Measurements from ENCODE around the gene KCNN2. TPM values are rescaled to one million over a fixed set of nuclear protein-coding genes. Genes with fewer than 3 reads are reported as not detected.
"Not testable (repeated sequence)": the region's sequence is repeated elsewhere in the genome, so short reads cannot be mapped to it uniquely, and the experiment has no call there.

Gene KCNN2
- total RNA-seq, 2 donors from 2014 or later: 16.8 to 17.0 TPM

DNA sequence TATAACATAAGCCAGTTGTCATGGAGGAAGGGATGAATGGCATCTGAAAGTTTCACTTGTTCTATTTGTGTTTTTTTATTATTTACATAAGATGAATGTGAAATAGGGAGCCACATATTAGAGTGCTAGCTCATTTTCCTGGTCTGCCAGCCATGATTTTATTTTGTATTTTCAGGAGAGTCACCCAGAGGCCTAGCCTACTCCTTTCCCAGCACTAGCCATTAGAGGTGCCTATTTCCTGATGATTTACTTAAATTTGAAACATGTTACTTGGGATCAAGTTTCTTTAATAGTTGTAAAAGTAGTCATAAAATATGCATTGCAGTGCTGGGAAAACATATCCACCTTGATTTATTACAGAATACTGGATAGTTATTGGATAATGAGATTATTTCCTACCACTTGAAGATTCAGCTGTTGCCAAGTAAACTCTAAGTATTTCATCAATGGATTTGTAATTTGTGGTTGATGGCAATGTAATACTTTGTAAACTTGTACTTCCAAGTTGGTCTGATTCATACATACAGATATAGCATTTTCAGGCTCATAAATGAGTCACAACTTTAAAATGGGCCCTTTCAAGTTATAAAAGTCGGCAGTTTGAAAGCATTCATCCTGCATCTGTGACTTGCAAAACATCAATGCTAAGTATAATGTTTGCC lies 50.8 kb downstream of the KCNN2 start:
- ATAC-seq: no peak
- intact Hi-C loops (cut with DNase I): no loop called here
- DNase-seq: no peak

DNA sequence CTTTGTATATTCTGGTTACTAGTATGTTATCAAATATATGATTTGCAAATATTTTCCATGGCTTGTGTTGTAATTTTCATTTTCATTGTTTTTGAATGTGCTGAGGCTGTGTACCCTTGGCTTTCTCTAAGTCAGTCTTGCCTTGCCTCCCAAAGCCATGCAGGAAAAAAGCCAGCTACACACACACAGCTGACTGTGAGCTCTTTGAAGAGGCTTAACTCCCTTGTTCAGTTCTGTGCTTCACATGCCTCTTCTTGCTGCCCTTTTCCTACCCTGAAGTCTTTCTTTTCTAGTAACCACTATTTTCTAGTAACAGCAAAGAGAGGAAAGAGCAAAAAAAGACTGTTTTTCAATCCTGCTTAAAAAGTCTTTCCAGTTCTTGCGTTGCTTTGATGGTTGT lies 53.9 kb downstream of the KCNN2 start:
- no peak for ATAC-seq
- intact Hi-C loops (cut with DNase I): no loop called here
- no peak for DNase-seq

DNA sequence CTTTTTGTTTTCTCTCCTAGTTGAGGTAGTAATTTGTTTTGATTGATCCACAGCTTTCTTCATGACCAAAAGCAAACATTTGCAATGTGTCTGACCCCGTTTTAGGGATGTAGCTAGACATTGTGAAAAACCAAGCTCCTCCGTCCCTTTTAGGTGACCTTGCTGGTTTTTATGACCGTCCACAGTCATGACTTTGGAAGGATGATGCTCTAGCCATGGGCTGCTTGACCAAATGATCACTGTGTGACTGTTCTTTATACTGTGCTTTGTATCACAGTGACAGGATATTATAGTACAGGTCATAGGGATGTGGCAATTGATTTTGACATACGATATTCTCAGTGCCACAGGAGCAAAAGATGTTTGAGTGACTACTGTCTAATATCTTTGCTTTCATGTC lies 54.4 kb downstream of the KCNN2 start:
- no peak for ATAC-seq
- no peak for DNase-seq

DNA sequence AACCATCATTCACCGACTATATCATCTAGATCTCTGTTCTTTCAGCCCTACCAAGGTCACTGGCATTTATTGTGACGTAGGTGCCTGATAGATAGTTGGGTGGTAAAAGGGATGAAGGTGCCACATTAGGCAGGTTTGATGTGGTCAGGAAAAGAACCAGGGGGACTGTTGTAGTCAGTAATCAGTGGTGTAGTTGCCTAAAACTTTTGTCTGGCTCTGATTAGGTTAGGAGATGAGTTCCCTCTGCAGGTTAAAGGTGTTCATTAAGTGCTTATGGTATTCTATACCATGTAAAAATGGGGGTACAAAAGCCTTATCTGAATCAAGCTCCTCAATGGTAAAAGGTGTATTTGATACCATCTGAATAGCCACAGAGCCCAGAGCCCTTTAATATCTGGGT lies 55.6 kb downstream of the KCNN2 start:
- intact Hi-C loops (cut with DNase I): no loop called here
- ATAC-seq: no peak
- DNase-seq: no peak

More for the DNA sequence above, 54.4 kb downstream of the KCNN2 start:
- intact Hi-C loops (cut with DNase I): no loop called here

DNA sequence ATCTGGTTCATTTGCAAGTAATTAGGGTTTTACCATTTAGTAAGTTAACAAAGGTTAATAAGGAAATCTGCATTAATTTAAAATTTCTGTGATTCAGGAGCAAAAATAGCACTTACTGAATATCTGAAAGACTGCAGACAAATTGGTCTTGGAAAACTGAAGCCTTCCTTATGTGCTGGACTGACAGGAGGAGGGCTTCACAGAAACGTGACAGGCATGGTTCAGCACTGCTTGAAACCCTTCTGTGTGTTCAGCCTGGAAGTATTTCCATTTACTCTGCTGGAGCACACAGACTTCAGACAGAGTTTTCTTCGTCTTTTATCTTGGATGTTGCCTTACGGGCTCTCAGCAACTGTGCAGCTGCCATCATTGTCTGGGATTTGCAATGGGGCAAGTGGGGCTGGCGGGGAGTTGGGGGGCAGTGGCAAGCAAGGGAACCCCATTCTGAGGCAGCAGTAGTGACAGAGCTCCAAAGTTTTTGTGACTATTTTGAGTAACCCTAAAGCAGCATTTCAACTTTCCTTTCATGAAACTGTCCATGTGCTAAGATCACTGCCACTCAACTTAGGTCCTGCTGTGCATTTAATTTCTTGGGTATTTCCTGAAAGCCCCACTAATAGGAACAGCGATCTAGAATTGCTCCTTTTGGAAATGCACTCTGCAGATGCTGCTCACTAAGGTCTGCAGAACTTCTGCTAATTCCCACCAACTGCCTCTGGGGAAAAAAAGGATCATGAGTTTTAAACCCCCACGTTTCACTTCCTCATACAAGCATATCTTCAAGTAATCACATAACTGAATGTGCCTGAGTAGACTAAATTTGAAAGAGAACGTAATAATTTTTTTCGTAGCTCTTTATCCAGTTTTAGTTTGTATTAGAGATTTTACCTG lies 56.6 kb downstream of the KCNN2 start:
- DNase-seq (no peak), ATAC-seq (no peak)
- intact Hi-C loops (cut with DNase I): no loop called here

DNA sequence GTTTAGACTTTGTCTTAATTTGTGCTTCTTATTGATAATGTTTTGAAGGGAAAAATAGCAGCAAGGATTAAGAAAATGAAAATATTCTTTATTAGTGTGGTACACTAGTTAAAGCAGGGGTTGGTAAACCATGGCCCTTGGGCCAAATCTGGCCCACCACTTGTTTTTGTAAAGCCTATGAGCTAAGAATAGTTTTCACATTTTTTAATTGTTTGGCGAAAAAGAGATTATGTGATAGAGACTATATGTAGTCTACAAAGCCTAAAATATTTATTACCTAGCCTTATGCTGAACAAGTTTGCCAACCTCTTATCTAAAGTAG lies 57.2 kb downstream of the KCNN2 start:
- DNase-seq: no peak
- no peak for ATAC-seq
- intact Hi-C loops (cut with DNase I): no loop called here

DNA sequence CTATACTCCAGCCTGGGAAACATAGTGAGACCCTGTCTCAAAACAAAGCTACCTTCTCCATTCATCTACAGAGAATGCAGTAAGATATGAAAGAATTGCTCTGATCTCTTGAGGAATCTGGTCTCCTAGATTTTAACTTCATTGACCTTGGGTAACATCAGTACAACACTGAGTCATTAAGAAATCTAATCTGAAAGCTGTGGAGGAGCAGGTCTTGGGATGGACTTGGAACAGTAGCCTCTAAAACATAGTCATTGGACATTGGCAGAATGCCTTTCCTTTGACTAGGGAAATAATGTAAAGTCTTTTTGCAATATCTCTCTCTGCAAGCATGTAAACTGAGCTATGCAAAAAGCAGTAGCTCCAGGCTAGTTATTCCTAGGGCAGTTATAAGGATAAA lies 58.1 kb downstream of the KCNN2 start:
- ATAC-seq (peak in 1 of 2 donors; percentile 72), DNase-seq (no peak)
- intact Hi-C loops (cut with DNase I): no loop called here

DNA sequence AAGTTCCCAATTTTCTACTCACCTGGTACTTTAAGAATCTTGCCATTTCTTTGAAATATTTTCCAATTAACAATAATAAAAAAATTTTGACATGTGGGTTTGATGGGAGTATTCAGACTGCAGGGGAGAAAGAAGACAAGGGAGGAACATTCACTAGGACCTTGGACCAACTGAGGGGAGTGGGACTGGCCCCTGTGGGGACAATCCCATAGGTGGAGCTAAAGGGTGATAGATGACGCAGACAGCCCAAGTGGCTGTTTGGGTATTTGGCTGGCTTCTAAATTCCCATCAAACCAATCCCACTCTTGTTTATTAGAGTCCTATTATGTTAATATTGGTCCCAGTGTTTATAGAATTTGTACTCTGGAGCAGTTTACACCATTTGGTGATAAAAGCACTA lies 65.3 kb downstream of the KCNN2 start:
- ATAC-seq (no peak), DNase-seq (no peak)
- intact Hi-C loops (cut with DNase I): no loop called here

DNA sequence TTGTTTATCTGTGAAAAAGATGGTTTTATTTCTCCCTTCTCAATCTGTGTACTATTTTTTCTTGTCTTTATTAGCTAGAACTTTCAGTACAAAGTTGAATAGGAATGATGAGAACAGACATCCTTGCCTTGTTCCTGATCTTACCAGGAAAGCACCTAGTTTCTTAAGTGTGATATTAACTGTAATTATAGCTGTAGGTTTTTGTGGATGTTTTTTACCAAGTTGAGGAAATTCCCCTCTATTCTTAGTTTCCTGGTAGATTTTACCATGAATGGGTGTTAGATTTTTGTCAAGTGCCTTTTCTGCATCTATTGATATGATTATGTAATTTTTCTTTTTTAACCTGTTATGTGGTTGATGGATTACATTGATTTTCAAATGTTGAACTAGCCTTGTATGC lies 68.7 kb downstream of the KCNN2 start:
- intact Hi-C loops (cut with DNase I): no loop called here
- ATAC-seq (no peak), DNase-seq (no peak)

DNA sequence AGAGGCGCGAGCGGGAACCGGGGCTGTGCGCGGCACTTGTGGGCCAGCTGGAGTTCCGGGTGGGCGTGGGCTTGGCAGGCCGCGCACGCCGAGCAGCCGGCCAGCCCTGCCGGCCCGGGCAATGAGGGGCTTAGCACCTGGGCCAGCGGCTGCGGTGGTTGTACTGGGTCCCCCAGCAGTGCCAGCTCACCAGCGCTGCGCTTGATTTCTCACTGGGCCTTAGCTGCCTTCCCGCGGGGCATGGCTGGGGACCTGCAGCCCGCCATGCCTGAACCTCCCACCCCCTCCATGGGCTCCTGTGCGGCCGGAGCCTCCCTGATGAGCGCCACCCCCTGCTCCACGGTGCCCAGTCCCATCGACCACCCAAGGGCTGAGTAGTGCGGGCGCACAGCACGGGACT lies 70.8 kb downstream of the KCNN2 start:
- ATAC-seq; intact Hi-C loops (cut with DNase I); DNase-seq: not testable (repeated sequence)

DNA sequence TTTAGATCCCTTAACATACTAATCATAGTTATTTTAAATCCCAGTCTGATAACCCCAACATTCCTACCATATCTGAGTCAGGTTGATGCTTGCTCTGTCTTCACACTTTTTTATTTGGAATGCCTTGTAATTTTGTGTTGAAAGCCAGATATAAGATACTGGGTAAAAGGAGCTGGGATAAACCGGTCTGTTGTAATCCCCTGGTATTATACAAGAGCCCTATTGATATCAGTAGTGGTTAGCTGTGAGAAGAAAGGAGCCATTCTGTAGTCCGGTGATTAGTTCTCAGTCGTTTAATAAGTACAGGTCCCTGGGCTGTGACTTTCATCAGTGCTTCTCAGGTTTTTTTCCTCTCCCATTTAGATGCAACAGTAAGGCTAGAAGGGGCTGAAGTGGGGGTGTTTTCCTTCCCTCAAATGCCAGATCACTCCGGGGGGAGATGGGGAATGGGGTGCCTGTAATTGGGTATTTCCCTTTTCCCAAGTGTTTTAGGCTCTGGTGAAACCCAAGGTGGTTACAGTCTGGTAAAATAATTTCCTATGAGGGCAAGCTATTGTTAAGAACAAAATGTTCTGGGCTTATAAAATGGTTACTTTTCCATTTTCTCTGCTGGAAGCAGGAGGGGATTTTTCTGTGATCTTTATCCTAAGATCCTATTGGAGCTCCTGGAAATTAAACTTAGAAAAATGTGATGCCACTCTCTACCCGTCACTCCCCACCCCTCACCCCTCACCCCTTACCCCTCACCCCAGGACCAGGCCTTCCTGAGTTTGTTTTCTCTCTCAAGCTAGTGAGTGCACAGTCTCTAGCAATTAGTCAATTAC lies 72.7 kb downstream of the KCNN2 start:
- DNase-seq (no peak), ATAC-seq (peak; percentile 19 to 70)
- intact Hi-C loops (cut with DNase I): no loop called here

DNA sequence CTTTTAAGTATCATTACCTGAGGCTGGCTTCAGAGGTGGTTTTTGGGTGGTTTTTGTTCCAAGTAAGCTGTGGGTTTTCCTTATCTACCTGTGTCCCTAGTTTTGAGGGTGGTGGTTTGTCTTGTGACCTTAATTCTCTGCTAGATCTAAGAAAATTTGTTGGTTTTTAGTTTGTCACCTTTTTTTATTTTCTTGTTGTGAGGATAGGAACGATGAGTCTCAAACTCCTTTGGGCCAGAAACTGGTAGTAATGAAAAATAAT lies 73.3 kb downstream of the KCNN2 start:
- DNase-seq: no peak
- no peak for ATAC-seq
- intact Hi-C loops (cut with DNase I): no loop called here

DNA sequence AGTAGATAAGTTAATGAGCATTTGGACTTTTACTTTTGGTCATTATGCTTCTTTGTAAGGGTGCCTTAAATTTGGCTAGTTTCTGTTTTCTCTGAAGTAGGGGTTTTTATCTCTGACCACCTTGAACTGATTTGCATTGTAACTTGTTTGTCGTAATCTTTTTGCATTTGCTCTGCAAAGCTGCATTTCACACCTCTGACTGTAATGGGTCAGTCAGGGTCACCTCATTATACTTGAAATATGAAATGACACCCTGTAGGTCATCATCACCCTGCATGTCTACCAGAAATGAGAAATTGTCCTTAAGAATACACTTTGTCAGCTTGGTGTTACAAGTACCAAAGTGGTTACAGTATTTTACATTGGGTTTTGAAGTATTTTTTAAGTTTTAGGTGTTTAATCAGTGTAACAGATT lies 74.0 kb downstream of the KCNN2 start:
- DNase-seq (no peak), ATAC-seq (no peak)
- intact Hi-C loops (cut with DNase I): no loop called here

DNA sequence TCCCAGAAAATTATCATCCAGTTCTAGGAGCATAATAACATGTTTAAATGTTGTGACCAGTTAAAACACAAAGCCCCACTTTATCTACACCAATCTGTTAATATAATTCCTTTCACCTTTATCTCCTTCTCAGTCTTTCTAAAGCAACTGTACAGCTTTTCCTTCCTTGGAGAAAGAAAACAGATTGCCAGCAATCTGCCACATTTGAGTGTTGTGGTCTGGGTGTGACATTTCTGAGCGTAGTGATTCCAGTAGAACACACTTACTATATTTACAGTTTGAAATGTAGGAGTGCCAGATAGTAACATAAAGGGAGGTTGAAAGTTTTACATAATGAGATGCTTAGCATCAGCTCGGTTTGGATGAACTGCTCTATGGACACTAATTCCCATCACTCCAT lies 76.1 kb downstream of the KCNN2 start:
- ATAC-seq: no peak
- intact Hi-C loops (cut with DNase I): no loop called here
- DNase-seq: no peak

DNA sequence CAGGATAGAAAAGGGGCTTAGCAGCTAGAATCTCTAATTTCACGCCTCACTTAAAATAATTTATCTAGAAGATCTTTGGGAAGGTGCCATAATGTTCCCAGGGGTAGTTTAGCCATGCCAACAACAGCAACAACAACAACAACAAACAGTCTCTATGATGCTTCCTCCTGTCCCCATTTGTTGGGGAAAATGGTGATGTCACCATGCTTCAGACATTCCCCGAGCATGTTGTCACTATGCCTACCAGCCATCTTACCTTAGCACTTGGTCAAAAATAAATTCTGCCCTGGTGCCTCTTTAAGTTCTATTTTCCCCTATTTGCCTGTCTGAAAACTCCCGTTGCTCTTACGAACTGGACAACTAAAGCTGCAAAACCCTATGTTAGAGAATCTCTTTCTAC lies 76.6 kb downstream of the KCNN2 start:
- intact Hi-C loops (cut with DNase I): no loop called here
- DNase-seq (no peak), ATAC-seq (peak; percentile 47 to 78)

DNA sequence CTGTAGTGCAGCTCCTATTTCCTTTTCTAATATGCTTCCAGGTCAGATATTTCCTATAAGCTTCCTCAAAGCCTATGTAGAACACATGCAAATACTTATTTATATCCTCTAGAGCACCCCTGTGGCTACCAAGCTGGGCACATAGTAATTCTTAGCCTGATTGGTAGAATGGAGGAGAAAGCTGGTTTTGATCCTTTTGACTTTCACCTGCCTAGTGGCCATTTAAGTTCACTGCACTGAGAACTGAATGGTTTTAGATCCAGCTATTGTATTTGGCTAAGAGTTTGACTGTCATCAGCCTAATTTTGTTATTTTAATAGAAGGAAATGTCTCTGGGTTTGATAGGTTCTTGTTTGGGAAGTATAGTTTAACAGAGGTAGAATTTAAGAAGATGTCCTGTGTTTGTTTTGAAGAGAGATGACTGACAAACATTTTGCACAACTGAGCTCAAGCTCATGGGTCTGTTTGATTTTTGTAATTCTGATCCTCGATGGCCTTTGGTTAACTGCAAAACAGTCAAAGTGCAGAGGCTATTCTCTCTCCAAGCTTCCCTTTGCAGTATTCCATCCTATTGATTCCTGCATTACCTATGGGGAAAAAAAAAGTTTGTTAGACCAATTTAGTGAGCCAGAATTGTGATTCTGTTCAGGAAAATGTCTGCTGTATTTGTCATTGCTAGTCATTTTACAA lies 85.4 kb downstream of the KCNN2 start:
- ATAC-seq (no peak), DNase-seq (no peak)
- intact Hi-C loops (cut with DNase I): loop anchor here (5.0 to 10.0 kb wide), 4 partner anchors 82 to 765 kb away; partner anchors contain the start of gene KCNN2 (in 1 of the 2)

DNA sequence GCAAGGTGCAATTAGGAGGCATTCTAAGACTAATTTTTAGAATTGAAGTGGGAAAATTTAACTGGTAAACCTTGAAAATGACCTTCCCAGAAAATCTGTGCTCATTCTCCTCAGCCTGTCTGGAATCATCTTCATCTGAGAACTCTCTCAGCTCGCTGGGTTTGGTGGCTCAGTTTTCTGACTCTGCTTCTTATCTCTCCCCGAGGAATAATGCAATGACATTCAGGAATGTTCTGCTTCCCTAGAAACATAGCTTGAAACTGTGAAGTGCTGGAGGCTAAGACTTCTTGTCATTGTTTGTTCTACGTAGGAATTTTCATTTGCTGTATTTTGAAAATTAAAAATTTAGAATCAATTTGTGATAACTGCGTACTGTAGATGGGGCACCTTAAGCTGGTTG lies 86.6 kb downstream of the KCNN2 start:
- no peak for ATAC-seq
- intact Hi-C loops (cut with DNase I): loop anchor here (5.0 to 10.0 kb wide), 4 partner anchors 84 to 766 kb away; partner anchors contain the start of gene KCNN2 (in 1 of the 2)
- no peak for DNase-seq

DNA sequence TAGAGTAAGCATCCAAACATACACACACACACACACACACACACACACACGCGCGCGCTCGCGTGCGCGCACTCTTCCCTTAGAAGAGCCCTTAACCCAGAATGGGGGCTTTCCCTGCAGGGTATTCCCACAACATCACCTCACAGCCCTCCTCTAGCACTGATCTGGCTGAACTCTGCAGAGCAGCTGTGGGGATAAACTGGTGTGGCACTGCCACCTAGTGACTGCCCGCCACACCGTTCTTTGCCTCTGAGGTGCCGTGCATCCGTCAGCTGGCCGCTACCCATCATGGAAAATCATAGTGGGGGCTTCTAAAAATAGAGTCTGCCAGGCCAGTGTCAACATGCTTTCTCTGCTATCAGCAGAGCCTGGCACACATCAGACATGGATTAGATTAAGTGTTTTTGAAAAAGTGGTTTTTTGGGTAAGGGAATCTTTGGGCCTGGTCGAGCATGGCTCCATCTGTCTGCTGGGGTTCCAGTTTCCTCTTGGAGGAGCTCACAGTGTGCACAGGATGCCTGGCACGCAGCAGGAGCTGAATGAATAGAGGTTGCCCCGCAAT lies 88.1 kb downstream of the KCNN2 start:
- peak; percentile 99 for ATAC-seq
- peak; percentile 80 for DNase-seq
- intact Hi-C loops (cut with DNase I): loop anchor here (2.0 to 10.0 kb wide), 6 partner anchors 85 to 838 kb away; partner anchors contain the start of gene KCNN2 (in 1 of the 2)

DNA sequence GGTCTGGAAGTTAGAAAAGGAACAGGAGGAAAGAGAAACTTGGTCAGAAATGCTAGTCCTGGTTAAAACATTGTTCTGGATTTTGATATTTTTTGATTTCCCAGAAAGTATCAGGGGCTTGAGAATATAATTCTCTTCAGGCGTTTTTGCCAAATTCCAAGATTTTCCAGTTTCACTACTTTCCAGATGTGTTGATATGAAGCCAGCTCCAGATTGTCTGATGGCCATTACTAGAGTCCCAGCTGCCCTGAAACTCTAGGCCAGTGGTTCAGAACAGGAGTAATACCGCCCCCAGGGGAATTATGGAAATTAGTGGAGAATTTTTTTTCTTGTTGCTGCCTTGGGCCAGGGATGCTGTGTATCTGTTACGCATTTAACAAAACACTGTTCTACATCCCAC lies 88.6 kb downstream of the KCNN2 start:
- intact Hi-C loops (cut with DNase I): loop anchor here in 1 of 2 donors (2.0 to 5.0 kb wide), 2 partner anchors 90 to 838 kb away; no protein-coding TSS in a partner anchor
- no peak for DNase-seq
- peak; percentile 17 to 24 for ATAC-seq

Data from left cardiac atrium (tissue), 4 donors.